HEK293T (cell line): ENCODE data around the gene CLSTN1.

ENCODE experiments used
- ARNT ChIP-seq: fragments of 450-650 bp; IDR thresholded peaks from 2 replicates; pipeline ENCODE4 v1.6.1; 2017; ENCODE audit warnings: mild to moderate bottlenecking
- FOXA1 ChIP-seq: fragments of 450-650 bp; IDR thresholded peaks from 2 replicates; pipeline ENCODE4 v1.6.1; 2016; ENCODE audit warnings: mild to moderate bottlenecking
- HDGF ChIP-seq: fragments of 450-650 bp; IDR thresholded peaks from 2 replicates; pipeline ENCODE4 v1.6.1; 2017; ENCODE audit warnings: antibody characterized with exemption, borderline replicate concordance
- NFRKB ChIP-seq: fragments of 450-650 bp; IDR thresholded peaks from 2 replicates; pipeline ENCODE4 v1.6.1; 2016; ENCODE audit warnings: mild to moderate bottlenecking, moderate library complexity
- PKNOX1 ChIP-seq: fragments of 450-650 bp; IDR thresholded peaks from 2 replicates; pipeline ENCODE4 v1.6.1; 2016
- SP1 ChIP-seq: fragments of 450-650 bp; IDR thresholded peaks from 2 replicates; pipeline ENCODE4 v1.6.1; 2017
- SUZ12 ChIP-seq: fragments of 450-650 bp; IDR thresholded peaks from 2 replicates; pipeline ENCODE4 v1.6.1; 2016; ENCODE audit warnings: mild to moderate bottlenecking

GRCh38 chr1:9872430-9873165, 48.8 kb upstream of the CLSTN1 start:
- TF ChIP-seq HDGF: no peak
- no peak for TF ChIP-seq ARNT
- no peak for TF ChIP-seq NFRKB
- TF ChIP-seq SUZ12: no peak
- no peak for TF ChIP-seq FOXA1
- no peak for TF ChIP-seq SP1
- no peak for TF ChIP-seq PKNOX1
